Mucosa of descending colon (tissue), 3 donors: Measurements from ENCODE around the gene RMI2. TPM values are rescaled to one million over a fixed set of nuclear protein-coding genes. Genes with fewer than 3 reads are reported as not detected.
"Not testable (repeated sequence)": the region's sequence is repeated elsewhere in the genome, so short reads cannot be mapped to it uniquely, and the experiment has no call there.

Experiments used
- ATAC-seq: fragments of 200-7000 bp; cut with Tn5 transposase; one replicate; pipeline ENCODE4 v1.9.1; 2020; ENCODE audit warnings: mild to moderate bottlenecking, moderate library complexity
- DNase-seq, 3 donors: peaks; one replicate each; pipeline ENCODE4 v3.0.0-alpha.2; 2020
- H3K36me3 ChIP-seq: fragments of 200-600 bp; one replicate; pipeline ENCODE4 v1.8.0; 2021; ENCODE audit warnings: low read depth, mild to moderate bottlenecking
- H3K4me1 ChIP-seq: fragments of 200-600 bp; one replicate; pipeline ENCODE4 v1.8.0; 2021; ENCODE audit warnings: low read depth, mild to moderate bottlenecking
- H3K4me3 ChIP-seq: fragments of 200-600 bp; one replicate; pipeline ENCODE4 v1.8.0; 2021; ENCODE audit warnings: mild to moderate bottlenecking
- H3K9me3 ChIP-seq: fragments of 200-600 bp; one replicate; pipeline ENCODE4 v1.8.0; 2021; ENCODE audit warnings: mild to moderate bottlenecking
- CTCF ChIP-seq: fragments of 200-600 bp; IDR thresholded peaks from one replicate; pipeline ENCODE4 v1.8.0; 2022; ENCODE audit warnings: antibody characterized with exemption, mild to moderate bottlenecking
- intact Hi-C, 2 donors: fragments of 100-400 bp; cut with DNase I in 1 of 2; cut with micrococcal nuclease in 1 of 2; formaldehyde crosslinking; loops; one replicate each; pipeline versions ENCODE4 v1.11.0 to v1.11.1; 2022; cut with DNase I, micrococcal nuclease
- total RNA-seq, 3 donors: library from RNA; stranded (reverse); fragmentation: NEBNext Ultra II Directional in 2 of 3; extraction: Animal tissue kit (Norgen Biotek cat#: 25700) in 2 of 3; gene quantifications; one replicate each; pipeline versions ENCODE4 v1.2.1 to v1.2.4, GENCODE V29; 2021 to 2023
- donor health status: DM: no; HTN: no; CAD: no; lungs with moderate emphysema.
- donor health status: DM: no; HTN: no; CAD: no.
- donor health status: DM: no; HTN: yes; CAD: no.

RMI2 gene
- total RNA-seq, 3 donors from 2014 or later: 2.1 to 12.1 (median 7.0) TPM

GRCh38 chr16:11361701-11362451 is 16.6 kb downstream of the RMI2 start:
- Histone ChIP-seq H3K9me3 (no peaks in the 10 kb centered on the region), H3K4me1 (no peaks in the 10 kb centered on the region), H3K4me3 (no peak overlapping the region), H3K36me3 (no peaks in the 10 kb centered on the region)
- TF ChIP-seq CTCF: no peak
- DNase-seq (peak in 1 of 3 donors; percentile 41), ATAC-seq (peak; percentile 52)
- intact Hi-C loops: no loop called here

DNA sequence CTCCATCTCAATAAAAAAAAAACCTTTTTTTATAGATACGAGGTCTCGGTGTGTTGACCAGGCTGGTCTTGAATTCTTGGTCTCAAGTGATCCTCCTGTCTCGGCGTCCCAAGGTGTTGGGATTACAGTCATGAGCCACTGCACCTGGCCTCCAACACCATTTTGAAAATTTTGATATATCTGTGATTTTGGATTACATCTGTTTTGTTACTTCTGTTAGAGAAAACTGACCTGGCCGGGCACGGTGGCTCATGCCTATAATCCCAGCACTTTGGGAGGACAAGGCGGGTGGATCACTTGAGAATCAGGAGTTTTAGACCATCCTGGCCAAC is 18.6 kb downstream of the RMI2 start:
- Histone ChIP-seq H3K9me3 (no peaks in the 10 kb centered on the region), H3K4me3 (no peak overlapping the region), H3K36me3 (no peaks in the 10 kb centered on the region), H3K4me1 (no peaks in the 10 kb centered on the region)
- DNase-seq: no peak
- no peak for TF ChIP-seq CTCF
- ATAC-seq: no peak
- intact Hi-C loops: no loop called here

GRCh38 chr16:11367483-11367906 is 22.2 kb downstream of the RMI2 start:
- ATAC-seq: peak; percentile 74

GRCh38 chr16:11370084-11370931 is 25.0 kb downstream of the RMI2 start:
- H3K36me3 ChIP-seq: no peaks in the 10 kb centered on the region
- H3K4me1 ChIP-seq: no peaks in the 10 kb centered on the region
- DNase-seq (peak in 1 of 3 donors; percentile 62), ATAC-seq (peak; percentile 62)
- H3K4me3 ChIP-seq: no peak overlapping the region
- TF ChIP-seq CTCF: no peak
- H3K9me3 ChIP-seq: no peaks in the 10 kb centered on the region
- intact Hi-C loops: no loop called here

More at GRCh38 chr16:11367483-11367906, 22.2 kb downstream of the RMI2 start:
- no peak for TF ChIP-seq CTCF
- DNase-seq: no peak
- intact Hi-C loops: no loop called here
- H3K9me3 ChIP-seq: no peaks in the 10 kb centered on the region
- no peak overlapping the region for H3K4me3 ChIP-seq
- H3K36me3 ChIP-seq: no peaks in the 10 kb centered on the region
- H3K4me1 ChIP-seq: no peaks in the 10 kb centered on the region

- intact Hi-C loops, H3K9me3 ChIP-seq, H3K4me3 ChIP-seq, ATAC-seq, DNase-seq, H3K36me3 ChIP-seq, H3K4me1 ChIP-seq: not testable (repeated sequence)
These were observed 25.6 kb downstream of the RMI2 start for GRCh38 chr16:11370932-11371279.
